ENCODE results near the gene ARSB. TPM values are rescaled to one million over a fixed set of nuclear protein-coding genes. Genes with fewer than 3 reads are reported as not detected.
A peak's percentile ranks its signal among the peaks of the same experiment; 100 is the strongest.

ARSB gene
- total RNA-seq, 1 donor from 2014 or later: 14.6 TPM

GRCh38 chr5:78827725-78828124 is 157.4 kb downstream of the ARSB start:
- Histone ChIP-seq H3K4me1 (ENCODE audit: control insufficient read depth in 3 of 3, insufficient read depth in 3 of 3, low read length in 3 of 3) (peaks cover 5 to 9% (median 5%) of the 10 kb centered on the region in 3 donors), H3K36me3 (ENCODE audit: control insufficient read depth in 3 of 3, insufficient read depth in 3 of 3, low read length in 3 of 3) (no peaks in the 10 kb centered on the region), H3K9ac (ENCODE audit: low read depth in 1 of 3, low read length in 3 of 3) (no peak overlapping the region), H3K27ac (ENCODE audit: low read depth, low read length) (no peak overlapping the region), H3K4me3 (ENCODE audit: low read length in 3 of 3) (no peak overlapping the region), H3K27me3 (ENCODE audit: control insufficient read depth in 3 of 3, insufficient read depth in 3 of 3, low read length in 3 of 3) (no peaks in the 10 kb centered on the region), H3K9me3 (ENCODE audit: control insufficient read depth in 3 of 3, low read length in 3 of 3) (no peaks in the 10 kb centered on the region)

DNA sequence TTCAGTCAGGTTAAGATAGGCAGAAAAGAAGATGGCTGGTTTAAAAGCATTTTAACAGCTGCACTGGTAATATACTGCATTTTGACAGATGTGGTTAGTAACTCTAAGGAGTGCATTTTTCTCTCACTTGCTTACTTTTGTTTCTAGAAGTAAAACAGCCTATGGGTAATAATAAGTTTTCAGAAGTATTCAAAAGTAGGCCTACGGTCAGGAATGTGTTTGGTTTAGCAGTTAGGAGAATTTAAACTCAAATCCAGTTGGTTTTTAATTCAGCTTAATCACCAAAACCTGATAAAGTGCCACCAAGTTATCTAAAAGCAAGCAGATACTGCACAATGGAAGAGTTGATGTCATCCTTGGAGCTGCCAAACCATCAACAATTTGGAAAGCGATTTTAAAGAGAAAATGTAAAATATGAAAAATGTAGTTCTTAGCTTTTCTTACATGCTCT is 160.3 kb downstream of the ARSB start:
- no peak overlapping the region for H3K9ac ChIP-seq (ENCODE audit: low read depth in 1 of 3, low read length in 3 of 3)
- peaks cover 0 to 2% (median 0%) of the 10 kb centered on the region in 3 donors for H3K4me1 ChIP-seq (ENCODE audit: control insufficient read depth in 3 of 3, insufficient read depth in 3 of 3, low read length in 3 of 3)
- H3K36me3 ChIP-seq (ENCODE audit: control insufficient read depth in 3 of 3, insufficient read depth in 3 of 3, low read length in 3 of 3): no peaks in the 10 kb centered on the region
- no peaks in the 10 kb centered on the region for H3K27me3 ChIP-seq (ENCODE audit: control insufficient read depth in 3 of 3, insufficient read depth in 3 of 3, low read length in 3 of 3)
- no peak overlapping the region for H3K4me3 ChIP-seq (ENCODE audit: low read length in 3 of 3)
- H3K27ac ChIP-seq (ENCODE audit: low read depth, low read length): peak overlapping the region; percentile 10
- H3K9me3 ChIP-seq (ENCODE audit: control insufficient read depth in 3 of 3, low read length in 3 of 3): no peaks in the 10 kb centered on the region

DNA sequence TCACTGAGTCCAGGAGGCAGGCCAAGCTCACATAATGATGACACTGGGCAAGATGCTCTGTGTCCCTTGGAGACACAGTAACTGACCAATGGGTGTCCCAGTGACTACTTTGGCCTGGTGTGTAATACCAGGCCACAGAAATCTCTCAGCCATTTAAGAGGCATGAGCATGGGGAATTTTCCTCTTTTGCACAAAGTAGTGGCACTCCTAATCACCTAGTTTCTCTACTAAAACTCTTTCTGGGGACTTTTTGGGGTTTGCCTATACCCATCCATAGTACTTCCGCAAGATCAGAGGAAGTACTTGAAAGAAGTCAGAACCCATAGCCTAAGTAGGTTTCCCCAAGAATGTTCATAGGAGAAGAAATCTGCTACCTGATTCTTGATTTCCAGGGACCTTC is 161.9 kb downstream of the ARSB start:
- H3K4me3 ChIP-seq (ENCODE audit: low read length in 3 of 3): no peak overlapping the region
- H3K36me3 ChIP-seq (ENCODE audit: control insufficient read depth in 3 of 3, insufficient read depth in 3 of 3, low read length in 3 of 3): no peaks in the 10 kb centered on the region
- no peaks in the 10 kb centered on the region for H3K27me3 ChIP-seq (ENCODE audit: control insufficient read depth in 3 of 3, insufficient read depth in 3 of 3, low read length in 3 of 3)
- no peaks in the 10 kb centered on the region for H3K9me3 ChIP-seq (ENCODE audit: control insufficient read depth in 3 of 3, low read length in 3 of 3)
- no peak overlapping the region for H3K27ac ChIP-seq (ENCODE audit: low read depth, low read length)
- no peak overlapping the region for H3K9ac ChIP-seq (ENCODE audit: low read depth in 1 of 3, low read length in 3 of 3)
- peaks cover 0 to 2% (median 0%) of the 10 kb centered on the region in 3 donors for H3K4me1 ChIP-seq (ENCODE audit: control insufficient read depth in 3 of 3, insufficient read depth in 3 of 3, low read length in 3 of 3)

DNA sequence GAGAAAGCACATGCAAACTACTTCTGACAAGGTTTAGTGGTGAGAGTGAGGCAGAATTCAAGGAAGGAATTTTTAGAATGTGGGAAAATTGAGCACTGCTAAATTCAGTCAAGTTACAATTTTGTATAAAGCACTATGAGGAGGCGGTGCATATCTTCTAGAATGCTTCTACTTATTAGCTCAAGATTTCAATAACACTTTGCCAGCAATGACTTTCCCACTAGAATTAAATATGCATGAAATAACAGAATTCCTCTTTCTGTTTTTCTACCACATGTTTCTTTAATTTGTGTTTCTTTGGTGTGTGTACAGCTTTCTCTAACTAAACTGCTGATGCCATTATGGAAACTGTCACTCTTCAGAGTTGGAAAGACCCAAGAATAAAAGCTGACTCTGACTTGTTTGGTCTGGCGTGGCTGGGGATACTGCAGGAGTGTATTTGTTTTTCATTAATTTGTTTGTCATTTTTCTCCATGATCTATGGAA is 163.5 kb downstream of the ARSB start:
- Histone ChIP-seq H3K27me3 (ENCODE audit: control insufficient read depth in 3 of 3, insufficient read depth in 3 of 3, low read length in 3 of 3) (no peaks in the 10 kb centered on the region), H3K36me3 (ENCODE audit: control insufficient read depth in 3 of 3, insufficient read depth in 3 of 3, low read length in 3 of 3) (no peaks in the 10 kb centered on the region), H3K4me3 (ENCODE audit: low read length in 3 of 3) (no peak overlapping the region), H3K4me1 (ENCODE audit: control insufficient read depth in 3 of 3, insufficient read depth in 3 of 3, low read length in 3 of 3) (peaks cover 0 to 2% (median 0%) of the 10 kb centered on the region in 3 donors), H3K9me3 (ENCODE audit: control insufficient read depth in 3 of 3, low read length in 3 of 3) (no peaks in the 10 kb centered on the region), H3K9ac (ENCODE audit: low read depth in 1 of 3, low read length in 3 of 3) (no peak overlapping the region), H3K27ac (ENCODE audit: low read depth, low read length) (no peak overlapping the region)

DNA sequence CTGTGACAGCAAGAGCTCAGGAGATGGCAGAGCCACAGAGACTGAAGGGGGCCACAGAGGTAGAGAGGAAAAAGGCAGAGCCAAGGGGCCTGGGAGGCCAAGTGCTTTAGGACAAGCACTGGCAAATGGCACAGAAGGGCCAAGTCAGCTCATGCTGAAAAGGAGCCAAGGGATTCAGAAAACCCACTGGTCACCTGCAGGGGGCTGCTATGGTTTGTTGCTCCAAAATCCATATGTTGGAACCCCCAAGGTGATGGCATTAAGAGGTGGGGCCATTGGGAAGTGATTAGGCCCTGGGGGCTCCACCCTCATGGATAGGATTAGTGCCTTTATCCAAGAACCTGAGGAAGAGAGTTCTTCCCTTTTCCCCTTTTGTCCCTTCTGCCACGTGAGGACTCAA is 165.4 kb downstream of the ARSB start:
- Histone ChIP-seq H3K27ac (ENCODE audit: low read depth, low read length) (no peak overlapping the region), H3K9me3 (ENCODE audit: control insufficient read depth in 3 of 3, low read length in 3 of 3) (no peaks in the 10 kb centered on the region)

GRCh38 chr5:78819166-78819565 is 165.9 kb downstream of the ARSB start:
- Histone ChIP-seq H3K4me1 (ENCODE audit: control insufficient read depth in 3 of 3, insufficient read depth in 3 of 3, low read length in 3 of 3) (peaks cover 0 to 2% (median 0%) of the 10 kb centered on the region in 3 donors), H3K9me3 (ENCODE audit: control insufficient read depth in 3 of 3, low read length in 3 of 3) (no peaks in the 10 kb centered on the region), H3K36me3 (ENCODE audit: control insufficient read depth in 3 of 3, insufficient read depth in 3 of 3, low read length in 3 of 3) (no peaks in the 10 kb centered on the region), H3K27ac (ENCODE audit: low read depth, low read length) (no peak overlapping the region), H3K27me3 (ENCODE audit: control insufficient read depth in 3 of 3, insufficient read depth in 3 of 3, low read length in 3 of 3) (no peaks in the 10 kb centered on the region), H3K9ac (ENCODE audit: low read depth in 1 of 3, low read length in 3 of 3) (no peak overlapping the region), H3K4me3 (ENCODE audit: low read length in 3 of 3) (no peak overlapping the region)

More for the DNA sequence above, 165.4 kb downstream of the ARSB start:
- H3K27me3 ChIP-seq (ENCODE audit: control insufficient read depth in 3 of 3, insufficient read depth in 3 of 3, low read length in 3 of 3): no peaks in the 10 kb centered on the region
- H3K36me3 ChIP-seq (ENCODE audit: control insufficient read depth in 3 of 3, insufficient read depth in 3 of 3, low read length in 3 of 3): no peaks in the 10 kb centered on the region
- no peak overlapping the region for H3K9ac ChIP-seq (ENCODE audit: low read depth in 1 of 3, low read length in 3 of 3)
- H3K4me1 ChIP-seq (ENCODE audit: control insufficient read depth in 3 of 3, insufficient read depth in 3 of 3, low read length in 3 of 3): peaks cover 0 to 2% (median 0%) of the 10 kb centered on the region in 3 donors
- no peak overlapping the region for H3K4me3 ChIP-seq (ENCODE audit: low read length in 3 of 3)

- Histone ChIP-seq H3K27ac (ENCODE audit: low read depth, low read length) (no peak overlapping the region), H3K27me3 (ENCODE audit: control insufficient read depth in 3 of 3, insufficient read depth in 3 of 3, low read length in 3 of 3) (no peaks in the 10 kb centered on the region), H3K4me1 (ENCODE audit: control insufficient read depth in 3 of 3, insufficient read depth in 3 of 3, low read length in 3 of 3) (no peaks in the 10 kb centered on the region), H3K36me3 (ENCODE audit: control insufficient read depth in 3 of 3, insufficient read depth in 3 of 3, low read length in 3 of 3) (no peaks in the 10 kb centered on the region), H3K4me3 (ENCODE audit: low read length in 3 of 3) (no peak overlapping the region), H3K9ac (ENCODE audit: low read depth in 1 of 3, low read length in 3 of 3) (no peak overlapping the region), H3K9me3 (ENCODE audit: control insufficient read depth in 3 of 3, low read length in 3 of 3) (no peaks in the 10 kb centered on the region)
Measured at GRCh38 chr5:78816143-78816765, 168.9 kb downstream of the ARSB start.

DNA sequence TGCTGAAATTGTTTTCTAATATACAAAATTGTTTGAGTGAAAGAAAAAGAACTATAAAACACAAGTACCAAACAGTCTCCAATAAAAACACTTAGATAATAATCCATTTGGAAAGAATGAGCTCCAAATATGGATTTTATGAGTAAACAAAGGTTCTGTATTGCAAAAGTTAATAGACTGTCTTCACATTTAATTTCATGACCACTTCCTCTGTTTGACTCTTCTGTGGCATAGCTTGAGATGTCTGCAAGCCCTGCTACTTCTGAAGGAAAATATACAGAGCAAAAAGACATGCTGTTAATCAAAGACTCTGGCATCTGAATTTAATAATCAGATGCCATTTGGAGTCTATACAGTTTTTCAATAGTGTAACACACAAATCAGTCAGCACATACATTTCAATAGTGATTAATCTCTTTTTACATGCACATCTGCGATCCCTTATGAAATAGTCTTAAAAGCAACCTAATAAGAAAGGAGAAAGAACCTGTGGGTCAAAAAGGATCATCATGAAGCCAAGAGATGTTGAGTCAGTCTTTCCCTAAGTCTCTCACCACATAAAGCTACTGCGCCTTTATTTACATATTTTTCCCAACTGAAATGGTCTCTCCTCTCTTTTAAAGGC is 171.1 kb downstream of the ARSB start:
- Histone ChIP-seq H3K9me3 (ENCODE audit: control insufficient read depth in 3 of 3, low read length in 3 of 3) (no peaks in the 10 kb centered on the region), H3K9ac (ENCODE audit: low read depth in 1 of 3, low read length in 3 of 3) (no peak overlapping the region), H3K36me3 (ENCODE audit: control insufficient read depth in 3 of 3, insufficient read depth in 3 of 3, low read length in 3 of 3) (no peaks in the 10 kb centered on the region), H3K27me3 (ENCODE audit: control insufficient read depth in 3 of 3, insufficient read depth in 3 of 3, low read length in 3 of 3) (no peaks in the 10 kb centered on the region), H3K4me1 (ENCODE audit: control insufficient read depth in 3 of 3, insufficient read depth in 3 of 3, low read length in 3 of 3) (peaks cover 6 to 11% (median 10%) of the 10 kb centered on the region in 3 donors), H3K4me3 (ENCODE audit: low read length in 3 of 3) (no peak overlapping the region), H3K27ac (ENCODE audit: low read depth, low read length) (no peak overlapping the region)

GRCh38 chr5:78813286-78813685 is 171.8 kb downstream of the ARSB start:
- no peak overlapping the region for H3K27ac ChIP-seq (ENCODE audit: low read depth, low read length)
- H3K9me3 ChIP-seq (ENCODE audit: control insufficient read depth in 3 of 3, low read length in 3 of 3): no peaks in the 10 kb centered on the region
- peaks cover 7 to 16% (median 14%) of the 10 kb centered on the region in 3 donors for H3K4me1 ChIP-seq (ENCODE audit: control insufficient read depth in 3 of 3, insufficient read depth in 3 of 3, low read length in 3 of 3)
- no peak overlapping the region for H3K4me3 ChIP-seq (ENCODE audit: low read length in 3 of 3)
- H3K36me3 ChIP-seq (ENCODE audit: control insufficient read depth in 3 of 3, insufficient read depth in 3 of 3, low read length in 3 of 3): no peaks in the 10 kb centered on the region
- no peak overlapping the region for H3K9ac ChIP-seq (ENCODE audit: low read depth in 1 of 3, low read length in 3 of 3)
- H3K27me3 ChIP-seq (ENCODE audit: control insufficient read depth in 3 of 3, insufficient read depth in 3 of 3, low read length in 3 of 3): no peaks in the 10 kb centered on the region

GRCh38 chr5:78811866-78812265 is 173.2 kb downstream of the ARSB start:
- no peak overlapping the region for H3K27ac ChIP-seq (ENCODE audit: low read depth, low read length)
- H3K4me1 ChIP-seq (ENCODE audit: control insufficient read depth in 3 of 3, insufficient read depth in 3 of 3, low read length in 3 of 3): peaks cover 7 to 17% (median 15%) of the 10 kb centered on the region in 3 donors
- no peak overlapping the region for H3K4me3 ChIP-seq (ENCODE audit: low read length in 3 of 3)
- no peak overlapping the region for H3K9ac ChIP-seq (ENCODE audit: low read depth in 1 of 3, low read length in 3 of 3)
- no peaks in the 10 kb centered on the region for H3K36me3 ChIP-seq (ENCODE audit: control insufficient read depth in 3 of 3, insufficient read depth in 3 of 3, low read length in 3 of 3)
- H3K27me3 ChIP-seq (ENCODE audit: control insufficient read depth in 3 of 3, insufficient read depth in 3 of 3, low read length in 3 of 3): no peaks in the 10 kb centered on the region
- no peaks in the 10 kb centered on the region for H3K9me3 ChIP-seq (ENCODE audit: control insufficient read depth in 3 of 3, low read length in 3 of 3)
